Measurements from ENCODE around the gene WDR45B.

Gene WDR45B

GRCh38 chr17:82604532-82604931 is 43.7 kb downstream of the WDR45B start:
- H3K9me3 ChIP-seq (ENCODE audit: insufficient read depth, low read depth, low read length): no peaks in the 10 kb centered on the region
- no peak overlapping the region for H3K27ac ChIP-seq (ENCODE audit: low read depth, low read length)
- no peaks in the 10 kb centered on the region for H3K27me3 ChIP-seq (ENCODE audit: insufficient read depth, low read length)
- no peak overlapping the region for H3K4me3 ChIP-seq (ENCODE audit: low read length)
- H3K4me1 ChIP-seq (ENCODE audit: insufficient read depth, low read length): no peaks in the 10 kb centered on the region
- H3K9ac ChIP-seq (ENCODE audit: low read depth, low read length): no peak overlapping the region
- 97% methylated on average over 7 of the region's 7 CpGs for WGBS
- H3K36me3 ChIP-seq (ENCODE audit: insufficient read depth, low read length): peaks cover 69% of the 10 kb centered on the region

DNA sequence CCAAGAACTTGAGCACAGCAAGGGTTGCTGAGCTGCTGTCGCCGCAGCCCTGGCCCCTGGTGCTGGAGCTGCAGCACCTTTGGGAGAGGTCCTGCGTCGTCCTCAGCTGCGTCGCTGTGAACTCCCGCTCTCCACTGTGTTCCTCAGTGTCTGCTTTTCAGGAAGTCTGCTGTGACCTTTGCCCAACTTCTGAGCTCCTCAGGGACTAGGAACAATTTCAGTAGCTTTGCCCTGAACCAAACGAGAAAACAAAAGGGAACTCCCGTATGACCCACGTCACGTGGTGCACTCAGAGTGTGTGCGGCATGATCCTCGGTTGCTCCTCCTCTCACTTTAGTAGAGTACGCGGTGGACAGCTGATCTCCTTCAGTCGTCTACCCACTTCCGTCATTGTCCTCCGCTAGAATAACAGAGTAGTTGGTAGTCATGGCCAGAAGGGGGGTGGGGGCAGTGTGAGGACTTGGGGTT is 44.2 kb downstream of the WDR45B start:
- no peak overlapping the region for H3K27ac ChIP-seq (ENCODE audit: low read depth, low read length)
- H3K36me3 ChIP-seq (ENCODE audit: insufficient read depth, low read length): peaks cover 67% of the 10 kb centered on the region

DNA sequence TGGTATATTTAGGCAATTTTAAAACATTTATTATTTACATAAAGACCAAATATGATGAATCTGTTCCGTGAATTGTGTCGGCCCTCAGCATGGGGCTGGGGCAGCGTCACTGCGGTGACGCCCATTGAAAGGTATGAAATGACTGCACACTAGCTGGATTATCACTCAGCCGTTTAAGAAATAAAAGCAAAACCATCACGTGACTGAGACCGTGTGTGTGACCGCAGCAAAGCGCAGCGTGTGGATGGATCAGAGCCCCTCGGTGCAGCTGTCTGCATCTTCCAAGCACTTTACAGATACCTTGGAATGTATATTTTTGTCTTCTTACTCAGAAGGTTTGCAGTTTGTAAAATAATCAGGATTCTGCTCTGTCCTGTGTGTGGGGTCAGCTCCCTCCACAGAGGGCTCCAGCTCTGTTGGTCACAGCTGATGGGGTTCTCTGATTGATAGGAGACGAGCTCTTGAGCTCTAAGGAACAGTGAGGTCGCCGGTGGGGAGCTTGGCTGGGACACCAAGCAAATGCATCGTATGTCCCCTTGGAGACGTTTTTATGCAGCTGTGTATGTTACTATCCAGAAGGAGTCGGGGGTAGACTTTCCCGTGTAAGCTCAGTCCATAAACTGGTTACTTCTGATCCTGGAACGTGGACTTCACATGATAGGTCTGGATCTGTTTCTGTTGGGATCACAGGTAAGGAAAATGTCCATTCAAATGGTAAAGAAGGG is 45.1 kb downstream of the WDR45B start:
- H3K27ac ChIP-seq (ENCODE audit: low read depth, low read length): no peak overlapping the region
- peaks cover 72% of the 10 kb centered on the region for H3K36me3 ChIP-seq (ENCODE audit: insufficient read depth, low read length)
- H3K9me3 ChIP-seq (ENCODE audit: insufficient read depth, low read depth, low read length): no peaks in the 10 kb centered on the region
- no peaks in the 10 kb centered on the region for H3K4me1 ChIP-seq (ENCODE audit: insufficient read depth, low read length)
- H3K4me3 ChIP-seq (ENCODE audit: low read length): no peak overlapping the region
- H3K27me3 ChIP-seq (ENCODE audit: insufficient read depth, low read length): no peaks in the 10 kb centered on the region
- 94% methylated on average over 20 of the region's 20 CpGs for WGBS
- H3K9ac ChIP-seq (ENCODE audit: low read depth, low read length): no peak overlapping the region

More for the DNA sequence above, 44.2 kb downstream of the WDR45B start:
- Histone ChIP-seq H3K4me3 (ENCODE audit: low read length) (no peak overlapping the region), H3K9me3 (ENCODE audit: insufficient read depth, low read depth, low read length) (no peaks in the 10 kb centered on the region), H3K4me1 (ENCODE audit: insufficient read depth, low read length) (no peaks in the 10 kb centered on the region), H3K9ac (ENCODE audit: low read depth, low read length) (no peak overlapping the region), H3K27me3 (ENCODE audit: insufficient read depth, low read length) (no peaks in the 10 kb centered on the region)
- WGBS: 95% methylated on average over 18 of the region's 18 CpGs

DNA sequence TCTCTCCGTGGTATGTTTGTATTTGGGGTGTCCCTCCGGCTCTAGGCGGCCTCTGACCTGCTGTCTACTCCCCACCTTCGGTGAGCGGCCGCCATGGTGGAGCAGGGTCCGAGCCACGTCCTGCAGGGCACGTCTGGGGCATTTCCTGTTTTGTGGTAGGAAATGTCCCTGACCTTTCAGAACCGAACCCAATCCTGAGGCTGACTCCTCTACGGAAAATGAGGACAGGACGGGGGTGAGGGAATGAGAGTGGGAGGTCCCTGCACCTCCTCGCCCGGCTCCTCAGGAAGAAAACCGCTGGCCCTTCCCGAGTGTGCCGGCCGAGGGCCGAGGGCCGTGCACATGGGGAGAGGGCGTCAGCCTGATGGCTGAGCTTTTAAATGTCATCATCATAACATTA is 45.8 kb downstream of the WDR45B start:
- no peak overlapping the region for H3K4me3 ChIP-seq (ENCODE audit: low read length)
- WGBS: 90% methylated on average over 20 of the region's 21 CpGs

GRCh38 chr17:82601447-82602000 is 46.7 kb downstream of the WDR45B start:
- no peak overlapping the region for H3K9ac ChIP-seq (ENCODE audit: low read depth, low read length)
- no peaks in the 10 kb centered on the region for H3K9me3 ChIP-seq (ENCODE audit: insufficient read depth, low read depth, low read length)
- no peaks in the 10 kb centered on the region for H3K27me3 ChIP-seq (ENCODE audit: insufficient read depth, low read length)
- no peaks in the 10 kb centered on the region for H3K4me1 ChIP-seq (ENCODE audit: insufficient read depth, low read length)
- WGBS: 95% methylated on average over 23 of the region's 24 CpGs
- H3K4me3 ChIP-seq (ENCODE audit: low read length): no peak overlapping the region
- H3K36me3 ChIP-seq (ENCODE audit: insufficient read depth, low read length): peaks cover 84% of the 10 kb centered on the region
- no peak overlapping the region for H3K27ac ChIP-seq (ENCODE audit: low read depth, low read length)

More for the DNA sequence above, 45.8 kb downstream of the WDR45B start:
- Histone ChIP-seq H3K9ac (ENCODE audit: low read depth, low read length) (no peak overlapping the region), H3K27ac (ENCODE audit: low read depth, low read length) (no peak overlapping the region), H3K36me3 (ENCODE audit: insufficient read depth, low read length) (peaks cover 76% of the 10 kb centered on the region), H3K9me3 (ENCODE audit: insufficient read depth, low read depth, low read length) (no peaks in the 10 kb centered on the region), H3K4me1 (ENCODE audit: insufficient read depth, low read length) (no peaks in the 10 kb centered on the region), H3K27me3 (ENCODE audit: insufficient read depth, low read length) (no peaks in the 10 kb centered on the region)

DNA sequence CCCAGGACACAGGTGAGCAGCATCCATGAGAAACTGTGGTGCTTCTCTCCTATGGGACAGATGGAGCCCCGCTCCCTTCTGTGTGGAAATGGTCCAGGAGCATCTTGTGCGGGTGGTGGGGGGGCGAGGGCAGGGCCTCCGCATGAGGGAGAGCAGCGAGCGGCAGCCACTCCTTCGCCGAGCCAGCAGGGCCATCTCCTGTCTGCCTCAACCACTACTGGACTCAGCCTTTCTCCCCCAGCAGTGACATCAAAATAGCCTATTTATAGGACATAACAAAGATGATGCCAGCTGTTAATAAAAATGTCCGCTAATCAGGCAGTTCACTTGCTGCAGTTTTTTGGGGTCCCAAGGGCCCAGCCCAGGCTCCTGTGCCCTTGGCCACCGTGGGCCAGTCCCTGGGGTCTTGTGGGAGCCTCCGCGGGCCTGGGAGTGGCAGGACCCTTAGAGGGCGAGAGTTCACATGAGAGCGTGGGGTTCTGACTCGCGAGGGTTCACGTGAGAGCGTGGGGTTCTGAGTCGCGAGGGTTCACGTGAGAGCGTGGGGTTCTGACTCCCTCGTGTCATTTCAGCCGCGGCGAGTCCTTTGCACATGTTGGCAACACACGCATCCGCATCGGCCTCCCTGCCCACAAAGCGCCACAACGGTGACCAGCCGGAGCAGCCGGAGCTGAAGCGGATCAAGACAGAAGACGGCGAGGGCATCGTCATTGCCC is 47.4 kb downstream of the WDR45B start:
- Histone ChIP-seq H3K27me3 (ENCODE audit: insufficient read depth, low read length) (no peaks in the 10 kb centered on the region), H3K27ac (ENCODE audit: low read depth, low read length) (no peak overlapping the region), H3K4me1 (ENCODE audit: insufficient read depth, low read length) (no peaks in the 10 kb centered on the region), H3K9ac (ENCODE audit: low read depth, low read length) (no peak overlapping the region), H3K9me3 (ENCODE audit: insufficient read depth, low read depth, low read length) (no peaks in the 10 kb centered on the region), H3K4me3 (ENCODE audit: low read length) (no peak overlapping the region), H3K36me3 (ENCODE audit: insufficient read depth, low read length) (peaks cover 85% of the 10 kb centered on the region)
- WGBS: 97% methylated on average over 37 of the region's 37 CpGs

DNA sequence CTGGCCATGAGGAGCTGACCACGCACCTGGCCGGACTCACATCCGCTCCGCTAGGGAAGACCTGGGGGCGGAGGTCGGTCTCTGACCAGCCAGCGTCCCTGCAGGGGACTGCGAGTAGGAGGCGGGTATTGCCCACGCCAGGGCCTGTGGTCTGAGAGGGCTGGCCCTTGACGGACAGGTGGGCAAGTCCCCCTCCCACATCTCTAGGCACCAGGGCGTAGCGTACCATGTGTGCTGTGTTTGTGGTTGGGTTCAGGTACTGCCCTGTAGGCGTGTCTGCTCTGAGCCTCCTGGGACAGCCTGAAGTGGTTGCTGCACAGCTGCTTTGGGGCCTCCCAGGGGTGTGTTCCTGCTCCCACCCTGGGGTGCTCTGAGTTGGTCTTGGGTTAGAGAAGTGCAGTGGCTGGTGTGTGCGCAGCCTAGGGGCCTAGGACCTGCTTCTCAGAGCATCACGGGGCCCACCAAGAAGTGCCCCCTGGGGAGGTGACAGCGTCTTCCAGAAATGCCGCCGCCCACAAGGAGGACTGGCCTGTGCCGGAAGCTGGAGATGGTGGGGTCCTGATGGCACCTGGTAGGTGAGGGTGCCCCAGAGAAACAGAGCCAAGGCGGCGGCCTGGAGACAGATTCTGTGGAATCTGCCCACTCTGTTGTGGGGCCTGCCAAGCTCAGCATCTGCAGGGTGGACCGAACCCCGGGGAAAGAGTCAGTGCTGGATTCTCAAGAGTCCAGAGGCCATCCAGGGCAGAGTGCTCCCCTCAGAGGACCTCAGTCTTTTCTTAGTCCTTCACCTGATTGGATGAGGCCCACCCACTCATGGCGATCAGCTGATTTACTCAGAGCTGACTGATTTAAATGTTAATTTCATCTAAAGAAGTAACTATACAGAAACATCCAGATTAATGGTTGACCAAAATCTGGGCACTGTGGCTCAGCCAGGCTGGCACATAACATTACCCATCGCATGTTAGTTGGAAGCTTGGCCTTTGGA is 48.3 kb downstream of the WDR45B start:
- Histone ChIP-seq H3K4me1 (ENCODE audit: insufficient read depth, low read length) (no peaks in the 10 kb centered on the region), H3K36me3 (ENCODE audit: insufficient read depth, low read length) (peaks cover 86% of the 10 kb centered on the region), H3K27me3 (ENCODE audit: insufficient read depth, low read length) (no peaks in the 10 kb centered on the region), H3K4me3 (ENCODE audit: low read length) (no peak overlapping the region), H3K9me3 (ENCODE audit: insufficient read depth, low read depth, low read length) (no peaks in the 10 kb centered on the region), H3K27ac (ENCODE audit: low read depth, low read length) (no peak overlapping the region), H3K9ac (ENCODE audit: low read depth, low read length) (no peak overlapping the region)
- 95% methylated on average over 26 of the region's 26 CpGs for WGBS

- Histone ChIP-seq H3K27me3 (ENCODE audit: insufficient read depth, low read length) (no peaks in the 10 kb centered on the region), H3K9ac (ENCODE audit: low read depth, low read length) (no peak overlapping the region), H3K4me1 (ENCODE audit: insufficient read depth, low read length) (peaks cover 2% of the 10 kb centered on the region; the same call in 1 of the 2 replicates), H3K27ac (ENCODE audit: low read depth, low read length) (no peak overlapping the region), H3K9me3 (ENCODE audit: insufficient read depth, low read depth, low read length) (no peaks in the 10 kb centered on the region), H3K36me3 (ENCODE audit: insufficient read depth, low read length) (peaks cover 82% of the 10 kb centered on the region), H3K4me3 (ENCODE audit: low read length) (no peak overlapping the region)
- 93% methylated on average over 23 of the region's 23 CpGs for WGBS
These were observed 49.8 kb downstream of the WDR45B start for GRCh38 chr17:82598256-82599119.

DNA sequence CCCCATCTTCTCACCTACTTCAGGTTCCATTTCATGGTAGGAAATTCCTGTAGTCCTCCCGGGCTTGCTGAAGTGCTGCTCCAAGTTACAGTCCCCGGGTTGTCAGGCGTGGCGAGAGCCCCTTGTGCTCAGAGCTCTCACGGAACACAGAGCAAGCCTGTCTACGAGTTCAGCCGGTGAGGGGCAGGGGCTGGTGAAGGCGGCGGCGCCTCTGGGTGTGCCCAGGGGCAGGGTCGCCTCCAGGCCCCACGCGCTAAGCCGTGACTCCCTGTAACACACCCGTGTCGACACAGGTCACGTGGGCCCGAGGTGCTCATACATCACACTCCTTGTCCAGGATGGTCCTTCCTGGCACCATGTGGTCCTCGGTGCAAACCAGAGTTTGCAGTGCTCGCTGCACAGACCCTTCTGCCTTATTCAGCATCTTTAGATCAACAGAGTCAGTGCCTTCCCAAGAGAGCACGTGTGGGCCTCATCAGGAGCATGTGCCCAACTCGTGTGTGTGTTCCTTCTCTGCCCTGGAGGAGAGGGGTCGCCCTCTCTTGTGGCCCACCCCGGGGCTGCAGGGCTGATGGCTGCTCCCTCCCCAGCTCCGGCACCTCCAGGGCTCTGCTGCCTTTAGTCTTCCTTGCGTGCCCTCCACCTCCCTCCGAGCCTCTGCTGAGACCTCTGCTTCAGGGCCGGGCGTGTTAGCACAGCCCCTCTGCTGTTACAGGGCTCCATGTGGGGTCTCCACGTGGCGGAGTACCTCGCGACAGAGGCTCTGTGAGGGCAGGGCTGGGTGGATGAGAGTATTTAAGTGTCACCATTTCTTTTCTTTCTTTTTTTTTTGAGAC is 51.2 kb downstream of the WDR45B start:
- Histone ChIP-seq H3K9ac (ENCODE audit: low read depth, low read length) (no peak overlapping the region), H3K4me1 (ENCODE audit: insufficient read depth, low read length) (peaks cover 5% of the 10 kb centered on the region; the same call in 1 of the 2 replicates), H3K9me3 (ENCODE audit: insufficient read depth, low read depth, low read length) (no peaks in the 10 kb centered on the region), H3K27ac (ENCODE audit: low read depth, low read length) (no peak overlapping the region), H3K36me3 (ENCODE audit: insufficient read depth, low read length) (peaks cover 68% of the 10 kb centered on the region), H3K27me3 (ENCODE audit: insufficient read depth, low read length) (no peaks in the 10 kb centered on the region), H3K4me3 (ENCODE audit: low read length) (no peak overlapping the region)
- 95% methylated on average over 32 of the region's 33 CpGs for WGBS
